WTC11 (cell line): ENCODE measurements around the gene USB1. TPM values are rescaled to one million over a fixed set of nuclear protein-coding genes. Genes with fewer than 3 reads are reported as not detected.

ENCODE experiments used
- ATAC-seq: fragments of 200-7000 bp; cut with Tn5 transposase; 2 replicates; pipeline ENCODE4 v1.10.0; 2021; ENCODE audit warnings: mild to moderate bottlenecking, moderate library complexity
- CTCF ChIA-PET: fragments of 300-600 bp; sonication (Branson Sonifier 250); formaldehyde crosslinking; loops from one replicate; lab custom pipeline; 2021; ENCODE audit warnings: antibody characterized with exemption; lab: Charles Lee
- POLR2A ChIA-PET: fragments of 350-600 bp; sonication (Branson Sonifier 250); formaldehyde crosslinking; loops from one replicate; lab custom pipeline; 2021; ENCODE audit warnings: antibody characterized with exemption; lab: Charles Lee
- DNase-seq: peaks from one replicate; pipeline ENCODE4 v3.0.0; 2021; ENCODE audit warnings: low spot score
- H3K27ac Mint-ChIP-seq: 2 replicates; pipeline ENCODE4 v1.8.0; 2021; ENCODE audit warnings: mixed read lengths
- H3K27me3 Mint-ChIP-seq: 2 replicates; pipeline ENCODE4 v1.8.0; 2021; ENCODE audit warnings: low read depth, mild to moderate bottlenecking, moderate library complexity, mixed read lengths
- H3K36me3 Mint-ChIP-seq: 2 replicates; pipeline ENCODE4 v1.8.0; 2021; ENCODE audit warnings: mixed read lengths
- H3K4me1 Mint-ChIP-seq: 2 replicates; pipeline ENCODE4 v1.8.0; 2022; ENCODE audit warnings: mixed read lengths
- H3K4me3 Mint-ChIP-seq: 2 replicates; pipeline ENCODE4 v1.8.0; 2021; ENCODE audit warnings: mild to moderate bottlenecking, moderate library complexity, mixed read lengths
- H3K9me3 Mint-ChIP-seq: 2 replicates; pipeline ENCODE4 v1.8.0; 2021; ENCODE audit warnings: mixed read lengths
- ATF1 ChIP-seq: sonication (generic); formaldehyde crosslinking; IDR thresholded peaks from 2 replicates; pipeline ENCODE4 v1.8.1; 2023; ENCODE audit warnings: mild to moderate bottlenecking, moderate library complexity, missing genetic modification reagents
- ESRRA ChIP-seq: sonication (generic); formaldehyde crosslinking; IDR thresholded peaks from 2 replicates; pipeline ENCODE4 v1.8.1; 2022; ENCODE audit warnings: mild to moderate bottlenecking, missing genetic modification reagents, borderline replicate concordance
- JAZF1 ChIP-seq: fragments of 250-450 bp; sonication (Bioruptor Pico); IDR thresholded peaks from 2 replicates; pipeline ENCODE4 v1.9.0; 2021; ENCODE audit warnings: moderate library complexity, mild to moderate bottlenecking, inconsistent platforms
- MXD4 ChIP-seq: fragments of 250-450 bp; sonication (Bioruptor Pico); IDR thresholded peaks from 2 replicates; pipeline ENCODE4 v1.8.0; 2021; ENCODE audit warnings: mild to moderate bottlenecking, moderate library complexity, borderline replicate concordance
- MYBL2 ChIP-seq: sonication (generic); formaldehyde crosslinking; IDR thresholded peaks from 2 replicates; pipeline ENCODE4 v1.8.1; 2023; ENCODE audit warnings: mild to moderate bottlenecking, moderate library complexity, missing genetic modification reagents
- SMAD3 ChIP-seq: sonication (generic); formaldehyde crosslinking; IDR thresholded peaks from 2 replicates; pipeline ENCODE4 v1.8.0; 2022; ENCODE audit warnings: missing genetic modification reagents, mild to moderate bottlenecking, borderline replicate concordance
- SOX15 ChIP-seq: fragments of 250-450 bp; sonication (Bioruptor Pico); IDR thresholded peaks from 2 replicates; pipeline ENCODE4 v1.9.0; 2021; ENCODE audit warnings: mild to moderate bottlenecking
- TP53 ChIP-seq: sonication (generic); formaldehyde crosslinking; IDR thresholded peaks from 2 replicates; pipeline ENCODE4 v1.8.1; 2023; ENCODE audit warnings: mild to moderate bottlenecking, missing genetic modification reagents
- ZNF219 ChIP-seq: sonication (generic); formaldehyde crosslinking; IDR thresholded peaks from 2 replicates; pipeline ENCODE4 v1.8.0; 2023; ENCODE audit warnings: missing genetic modification reagents, mild to moderate bottlenecking, borderline replicate concordance
- ZNF416 ChIP-seq: fragments of 250-450 bp; sonication (Bioruptor Pico); IDR thresholded peaks from 2 replicates; pipeline ENCODE4 v1.9.0; 2021; ENCODE audit warnings: mild to moderate bottlenecking, inconsistent platforms
- total RNA-seq: library from RNA; stranded (reverse); gene quantifications from 3 replicates; pipeline ENCODE4 v1.2.3, GENCODE V29; 2021
- TF ChIP-seq, protein P1 (sequence below): sonication (generic); formaldehyde crosslinking; IDR thresholded peaks from 2 replicates; pipeline ENCODE4 v1.8.1; 2022; ENCODE audit warnings: mild to moderate bottlenecking, moderate library complexity, missing genetic modification reagents
- TF ChIP-seq, protein P2 (sequence below): sonication (generic); formaldehyde crosslinking; IDR thresholded peaks from 2 replicates; pipeline ENCODE4 v1.8.1; 2023; ENCODE audit warnings: mild to moderate bottlenecking, missing genetic modification reagents
- TF ChIP-seq, protein P3 (sequence below): sonication (generic); formaldehyde crosslinking; IDR thresholded peaks from 2 replicates; pipeline ENCODE4 v1.8.0; 2022; ENCODE audit warnings: mild to moderate bottlenecking, missing genetic modification reagents
- TF ChIP-seq, protein P4 (sequence below): sonication (generic); formaldehyde crosslinking; IDR thresholded peaks from 2 replicates; pipeline ENCODE4 v1.8.1; 2023; ENCODE audit warnings: mild to moderate bottlenecking, moderate library complexity, missing genetic modification reagents
- TF ChIP-seq, protein P5 (sequence below): fragments of 250-450 bp; sonication (Bioruptor Pico); IDR thresholded peaks from 2 replicates; pipeline ENCODE4 v1.9.0; 2021; ENCODE audit warnings: mild to moderate bottlenecking
- TF ChIP-seq, protein P6 (sequence below): fragments of 200-600 bp; IDR thresholded peaks from 2 replicates; pipeline ENCODE4 v1.8.0; 2022; ENCODE audit warnings: antibody characterized with exemption

USB1 gene
- total RNA-seq, 1 experiment from 2014 or later = 67.1 TPM

DNA sequence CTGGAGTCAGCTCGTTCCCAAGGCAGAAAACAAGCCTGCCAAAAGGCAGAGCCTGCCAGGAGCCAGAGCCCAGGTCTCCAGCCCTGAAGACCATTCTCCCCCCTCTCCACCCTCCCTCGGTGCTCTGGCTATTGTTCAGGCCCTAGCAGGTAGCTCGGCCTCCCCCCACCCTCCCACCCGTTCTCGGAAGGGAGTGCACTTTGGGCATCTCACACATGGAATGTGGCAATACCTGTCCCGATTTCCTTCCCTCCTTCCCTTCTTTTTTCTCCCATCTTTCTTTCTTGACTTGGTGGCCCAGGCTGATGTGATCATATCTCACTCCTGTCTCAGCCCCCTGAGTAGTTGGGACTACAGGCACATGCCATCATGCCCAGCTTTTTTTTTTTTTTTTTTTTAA, 42.7 kb upstream of the USB1 start:
- POLR2A ChIA-PET = no interaction called here
- H3K4me1 Mint-ChIP-seq = peaks cover 19% of the 10 kb centered on the region
- no peaks in the 10 kb centered on the region for H3K27me3 Mint-ChIP-seq
- no peak overlapping the region for H3K4me3 Mint-ChIP-seq
- H3K27ac Mint-ChIP-seq = no peak overlapping the region
- no peaks in the 10 kb centered on the region for H3K9me3 Mint-ChIP-seq
- DNase-seq (no peak), ATAC-seq (no peak)
- H3K36me3 Mint-ChIP-seq = no peaks in the 10 kb centered on the region
- CTCF ChIA-PET = interaction anchor here (1.0 to 1.9 kb wide), 3 partner anchors 19 to 164 kb away, joined by 3 to 4 read pairs (median 3); no protein-coding TSS in a partner anchor
- TF ChIP-seq, protein P1, sequence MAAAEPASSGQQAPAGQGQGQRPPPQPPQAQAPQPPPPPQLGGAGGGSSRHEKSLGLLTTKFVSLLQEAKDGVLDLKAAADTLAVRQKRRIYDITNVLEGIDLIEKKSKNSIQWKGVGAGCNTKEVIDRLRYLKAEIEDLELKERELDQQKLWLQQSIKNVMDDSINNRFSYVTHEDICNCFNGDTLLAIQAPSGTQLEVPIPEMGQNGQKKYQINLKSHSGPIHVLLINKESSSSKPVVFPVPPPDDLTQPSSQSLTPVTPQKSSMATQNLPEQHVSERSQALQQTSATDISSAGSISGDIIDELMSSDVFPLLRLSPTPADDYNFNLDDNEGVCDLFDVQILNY (CRISPR knock-in tag) = no peak
- no peak for TF ChIP-seq TP53 (CRISPR knock-in tag)
- TF ChIP-seq, protein P2, sequence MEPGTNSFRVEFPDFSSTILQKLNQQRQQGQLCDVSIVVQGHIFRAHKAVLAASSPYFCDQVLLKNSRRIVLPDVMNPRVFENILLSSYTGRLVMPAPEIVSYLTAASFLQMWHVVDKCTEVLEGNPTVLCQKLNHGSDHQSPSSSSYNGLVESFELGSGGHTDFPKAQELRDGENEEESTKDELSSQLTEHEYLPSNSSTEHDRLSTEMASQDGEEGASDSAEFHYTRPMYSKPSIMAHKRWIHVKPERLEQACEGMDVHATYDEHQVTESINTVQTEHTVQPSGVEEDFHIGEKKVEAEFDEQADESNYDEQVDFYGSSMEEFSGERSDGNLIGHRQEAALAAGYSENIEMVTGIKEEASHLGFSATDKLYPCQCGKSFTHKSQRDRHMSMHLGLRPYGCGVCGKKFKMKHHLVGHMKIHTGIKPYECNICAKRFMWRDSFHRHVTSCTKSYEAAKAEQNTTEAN (CRISPR knock-in tag) = no peak

DNA sequence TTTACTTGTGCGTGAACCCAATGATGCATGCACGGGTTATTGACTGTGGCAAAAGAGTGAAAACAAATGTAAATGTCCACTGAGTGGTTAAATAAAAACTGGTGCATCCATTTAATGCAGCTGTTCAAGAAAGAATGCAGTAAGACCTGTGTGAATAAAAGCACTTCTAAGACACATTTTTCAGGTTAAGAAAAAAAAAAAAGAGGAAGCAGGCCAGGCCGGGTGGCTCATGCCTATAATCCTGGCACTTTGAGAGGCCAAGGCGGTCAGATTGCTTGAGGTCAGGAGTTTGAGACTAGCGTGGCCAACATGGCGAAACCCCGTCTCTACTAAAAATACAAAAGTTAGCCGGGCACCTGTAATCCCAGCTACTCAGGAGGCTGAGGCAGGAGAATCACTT, 42.1 kb upstream of the USB1 start:
- Mint-ChIP-seq H3K9me3 (no peaks in the 10 kb centered on the region), H3K27me3 (no peaks in the 10 kb centered on the region), H3K4me3 (no peak overlapping the region), H3K27ac (peak overlapping the region; percentile 80; the same call in 1 of the 2 replicates), H3K4me1 (peaks cover 19% of the 10 kb centered on the region), H3K36me3 (no peaks in the 10 kb centered on the region)
- ATAC-seq = no peak
- ChIA-PET CTCF (interaction anchor here (1.0 kb wide), 1 partner anchor 19 kb away, joined by 3 read pairs; no protein-coding TSS in a partner anchor), POLR2A (no interaction called here)
- DNase-seq = no peak
- TF ChIP-seq MYBL2 (CRISPR knock-in tag) (no peak), SOX15 (no peak), MXD4 (CRISPR knock-in tag) (no peak), ZNF416 (no peak), ATF1 (no peak), TP53 (CRISPR knock-in tag) (no peak)

DNA sequence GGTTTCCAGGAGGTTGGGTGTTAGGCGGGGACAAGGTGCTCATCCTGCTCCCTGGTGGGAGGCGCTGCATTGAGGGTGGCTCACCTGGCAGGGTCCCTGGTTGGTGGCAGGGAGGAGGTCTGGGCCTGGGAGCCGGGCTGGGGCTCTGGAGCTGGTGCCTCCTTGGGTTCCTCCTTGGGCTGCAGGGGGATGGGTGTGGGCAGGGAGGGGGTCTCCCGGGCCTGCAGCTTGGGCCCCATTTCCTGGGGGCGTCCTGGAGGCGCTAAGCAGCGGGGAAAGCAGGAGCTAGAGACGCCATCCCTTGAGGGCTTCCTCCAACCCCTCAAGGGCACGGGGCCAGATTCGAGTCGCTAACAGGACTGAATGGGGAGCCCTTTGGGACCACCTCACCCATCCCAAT, 41.4 kb upstream of the USB1 start:
- Mint-ChIP-seq H3K27me3 (no peaks in the 10 kb centered on the region), H3K27ac (no peak overlapping the region), H3K36me3 (no peaks in the 10 kb centered on the region), H3K4me3 (no peak overlapping the region), H3K4me1 (peaks cover 19% of the 10 kb centered on the region), H3K9me3 (no peaks in the 10 kb centered on the region)
- ChIA-PET CTCF (interaction anchor here (0.8 kb wide), 1 partner anchor 101 kb away, joined by 3 read pairs; no protein-coding TSS in a partner anchor), POLR2A (interaction anchor here (0.5 kb wide), 1 partner anchor 17 kb away, joined by 3 read pairs; no protein-coding TSS in a partner anchor)
- no peak for ATAC-seq
- TF ChIP-seq, protein P3, sequence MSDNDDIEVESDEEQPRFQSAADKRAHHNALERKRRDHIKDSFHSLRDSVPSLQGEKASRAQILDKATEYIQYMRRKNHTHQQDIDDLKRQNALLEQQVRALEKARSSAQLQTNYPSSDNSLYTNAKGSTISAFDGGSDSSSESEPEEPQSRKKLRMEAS (CRISPR knock-in tag) = no peak
- TF ChIP-seq ESRRA (CRISPR knock-in tag) (no peak), JAZF1 (CRISPR knock-in tag) (no peak)
- no peak for DNase-seq

DNA sequence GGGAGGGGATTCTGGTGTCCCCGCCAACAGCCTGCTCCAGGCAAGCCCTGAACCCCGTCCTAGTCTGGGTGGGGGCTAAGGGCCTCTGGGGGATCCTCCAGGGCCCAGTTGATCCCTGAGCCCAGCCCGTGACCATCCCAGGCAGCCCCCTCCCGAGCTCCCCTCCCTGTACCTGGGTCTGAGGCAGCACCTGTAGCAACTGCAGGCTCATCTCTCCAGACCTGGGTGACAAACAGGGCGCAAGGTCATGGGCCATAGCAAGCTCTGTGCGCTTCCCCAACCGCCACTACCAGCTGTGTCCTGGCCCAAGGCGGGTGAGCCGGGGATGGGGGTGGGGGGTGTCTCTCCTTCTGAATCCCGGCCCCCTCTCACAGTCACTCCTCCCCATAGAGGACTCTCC, 40.9 kb upstream of the USB1 start:
- CTCF ChIA-PET = interaction anchor here (0.5 to 0.8 kb wide), 2 partner anchors 67 to 101 kb away, joined by 3 to 5 read pairs; no protein-coding TSS in a partner anchor
- DNase-seq = no peak
- no peak overlapping the region for H3K27ac Mint-ChIP-seq

More for the DNA sequence above, 40.9 kb upstream of the USB1 start:
- H3K4me1 Mint-ChIP-seq = peaks cover 19% of the 10 kb centered on the region
- no peak overlapping the region for H3K4me3 Mint-ChIP-seq
- H3K27me3 Mint-ChIP-seq = no peaks in the 10 kb centered on the region
- H3K36me3 Mint-ChIP-seq = no peaks in the 10 kb centered on the region
- TF ChIP-seq, protein P4, sequence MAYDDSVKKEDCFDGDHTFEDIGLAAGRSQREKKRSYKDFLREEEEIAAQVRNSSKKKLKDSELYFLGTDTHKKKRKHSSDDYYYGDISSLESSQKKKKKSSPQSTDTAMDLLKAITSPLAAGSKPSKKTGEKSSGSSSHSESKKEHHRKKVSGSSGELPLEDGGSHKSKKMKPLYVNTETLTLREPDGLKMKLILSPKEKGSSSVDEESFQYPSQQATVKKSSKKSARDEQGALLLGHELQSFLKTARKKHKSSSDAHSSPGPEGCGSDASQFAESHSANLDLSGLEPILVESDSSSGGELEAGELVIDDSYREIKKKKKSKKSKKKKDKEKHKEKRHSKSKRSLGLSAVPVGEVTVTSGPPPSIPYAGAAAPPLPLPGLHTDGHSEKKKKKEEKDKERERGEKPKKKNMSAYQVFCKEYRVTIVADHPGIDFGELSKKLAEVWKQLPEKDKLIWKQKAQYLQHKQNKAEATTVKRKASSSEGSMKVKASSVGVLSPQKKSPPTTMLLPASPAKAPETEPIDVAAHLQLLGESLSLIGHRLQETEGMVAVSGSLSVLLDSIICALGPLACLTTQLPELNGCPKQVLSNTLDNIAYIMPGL (CRISPR knock-in tag) = no peak
- TF ChIP-seq, protein P5, sequence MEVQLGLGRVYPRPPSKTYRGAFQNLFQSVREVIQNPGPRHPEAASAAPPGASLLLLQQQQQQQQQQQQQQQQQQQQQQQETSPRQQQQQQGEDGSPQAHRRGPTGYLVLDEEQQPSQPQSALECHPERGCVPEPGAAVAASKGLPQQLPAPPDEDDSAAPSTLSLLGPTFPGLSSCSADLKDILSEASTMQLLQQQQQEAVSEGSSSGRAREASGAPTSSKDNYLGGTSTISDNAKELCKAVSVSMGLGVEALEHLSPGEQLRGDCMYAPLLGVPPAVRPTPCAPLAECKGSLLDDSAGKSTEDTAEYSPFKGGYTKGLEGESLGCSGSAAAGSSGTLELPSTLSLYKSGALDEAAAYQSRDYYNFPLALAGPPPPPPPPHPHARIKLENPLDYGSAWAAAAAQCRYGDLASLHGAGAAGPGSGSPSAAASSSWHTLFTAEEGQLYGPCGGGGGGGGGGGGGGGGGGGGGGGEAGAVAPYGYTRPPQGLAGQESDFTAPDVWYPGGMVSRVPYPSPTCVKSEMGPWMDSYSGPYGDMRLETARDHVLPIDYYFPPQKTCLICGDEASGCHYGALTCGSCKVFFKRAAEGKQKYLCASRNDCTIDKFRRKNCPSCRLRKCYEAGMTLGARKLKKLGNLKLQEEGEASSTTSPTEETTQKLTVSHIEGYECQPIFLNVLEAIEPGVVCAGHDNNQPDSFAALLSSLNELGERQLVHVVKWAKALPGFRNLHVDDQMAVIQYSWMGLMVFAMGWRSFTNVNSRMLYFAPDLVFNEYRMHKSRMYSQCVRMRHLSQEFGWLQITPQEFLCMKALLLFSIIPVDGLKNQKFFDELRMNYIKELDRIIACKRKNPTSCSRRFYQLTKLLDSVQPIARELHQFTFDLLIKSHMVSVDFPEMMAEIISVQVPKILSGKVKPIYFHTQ = no peak
- TF ChIP-seq, protein P6, sequence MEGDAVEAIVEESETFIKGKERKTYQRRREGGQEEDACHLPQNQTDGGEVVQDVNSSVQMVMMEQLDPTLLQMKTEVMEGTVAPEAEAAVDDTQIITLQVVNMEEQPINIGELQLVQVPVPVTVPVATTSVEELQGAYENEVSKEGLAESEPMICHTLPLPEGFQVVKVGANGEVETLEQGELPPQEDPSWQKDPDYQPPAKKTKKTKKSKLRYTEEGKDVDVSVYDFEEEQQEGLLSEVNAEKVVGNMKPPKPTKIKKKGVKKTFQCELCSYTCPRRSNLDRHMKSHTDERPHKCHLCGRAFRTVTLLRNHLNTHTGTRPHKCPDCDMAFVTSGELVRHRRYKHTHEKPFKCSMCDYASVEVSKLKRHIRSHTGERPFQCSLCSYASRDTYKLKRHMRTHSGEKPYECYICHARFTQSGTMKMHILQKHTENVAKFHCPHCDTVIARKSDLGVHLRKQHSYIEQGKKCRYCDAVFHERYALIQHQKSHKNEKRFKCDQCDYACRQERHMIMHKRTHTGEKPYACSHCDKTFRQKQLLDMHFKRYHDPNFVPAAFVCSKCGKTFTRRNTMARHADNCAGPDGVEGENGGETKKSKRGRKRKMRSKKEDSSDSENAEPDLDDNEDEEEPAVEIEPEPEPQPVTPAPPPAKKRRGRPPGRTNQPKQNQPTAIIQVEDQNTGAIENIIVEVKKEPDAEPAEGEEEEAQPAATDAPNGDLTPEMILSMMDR = no peak
- TF ChIP-seq ZNF219 (no peak), SMAD3 (CRISPR knock-in tag) (no peak)
- POLR2A ChIA-PET = no interaction called here
- ATAC-seq = no peak
- H3K9me3 Mint-ChIP-seq = no peaks in the 10 kb centered on the region
